Astrocyte of the spinal cord (primary cell): ENCODE measurements around the gene MSI2.

Experiments used
- DNase-seq: peaks from one replicate; pipeline ENCODE4 v3.0.0; 2011; ENCODE audit warnings: low read depth, low spot score
- H3K4me3 ChIP-seq: 2 replicates; pipeline ENCODE4 v1.5.1; 2011; ENCODE audit warnings: low read depth, mild to moderate bottlenecking, low read length, moderate library complexity
- CTCF ChIP-seq: IDR thresholded peaks from 2 replicates; pipeline ENCODE4 v1.5.1; 2012; ENCODE audit warnings: low read depth, mild to moderate bottlenecking, low read length, inconsistent platforms
- in situ Hi-C: cut with HindIII; loops from 2 replicates; pipeline ENCODE4 v1.10.0; 2017; ENCODE audit warnings: low sequenced_read_pairs

The MSI2 gene

GRCh38 chr17:57663326-57664070 is 407.2 kb downstream of the MSI2 start:
- in situ Hi-C loops: no loop called here
- TF ChIP-seq CTCF: no peak
- DNase-seq: peak; percentile 1
- no peak overlapping the region for H3K4me3 ChIP-seq

GRCh38 chr17:57665128-57665527 is 408.8 kb downstream of the MSI2 start:
- H3K4me3 ChIP-seq: no peak overlapping the region
- in situ Hi-C loops: no loop called here
- DNase-seq: no peak
- TF ChIP-seq CTCF: no peak

GRCh38 chr17:57665696-57666095 is 409.4 kb downstream of the MSI2 start:
- TF ChIP-seq CTCF: no peak
- in situ Hi-C loops: no loop called here
- no peak for DNase-seq
- no peak overlapping the region for H3K4me3 ChIP-seq

DNA sequence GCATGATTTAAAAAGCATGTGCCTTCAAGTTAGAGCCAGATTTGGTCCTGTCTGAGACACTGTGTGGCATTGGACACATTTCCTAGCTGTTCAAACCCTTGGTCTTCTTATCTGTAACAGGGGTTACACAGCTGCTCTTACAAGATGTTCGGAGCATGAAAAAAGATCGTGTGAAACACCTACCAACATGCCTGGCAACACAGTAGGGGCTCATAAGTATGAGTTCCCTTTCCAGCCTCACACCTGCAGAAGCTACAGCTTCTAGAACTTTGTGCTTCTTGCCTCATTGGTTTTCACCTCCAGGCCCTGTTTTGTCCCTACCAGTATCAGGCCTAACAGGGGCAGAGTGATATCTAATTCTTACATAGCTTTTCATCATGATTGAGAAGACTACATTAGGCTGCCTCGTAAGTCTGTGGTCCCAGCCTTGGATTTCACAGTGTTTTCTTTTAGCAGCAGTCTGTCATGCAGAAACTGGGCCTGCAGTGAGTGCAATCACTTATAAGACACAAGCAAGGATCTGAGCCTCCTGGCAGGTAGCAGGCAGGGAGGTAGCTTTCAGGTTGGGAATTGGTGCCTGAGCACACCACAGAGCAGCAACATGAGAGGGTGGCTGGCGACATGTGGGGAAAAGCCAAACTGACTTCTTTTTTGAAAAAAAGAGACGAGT is 410.0 kb downstream of the MSI2 start:
- no peak for DNase-seq
- no peak for TF ChIP-seq CTCF
- in situ Hi-C loops: no loop called here
- no peak overlapping the region for H3K4me3 ChIP-seq

GRCh38 chr17:57666946-57667345 is 410.6 kb downstream of the MSI2 start:
- TF ChIP-seq CTCF: no peak
- DNase-seq: no peak
- in situ Hi-C loops: no loop called here
- no peak overlapping the region for H3K4me3 ChIP-seq

DNA sequence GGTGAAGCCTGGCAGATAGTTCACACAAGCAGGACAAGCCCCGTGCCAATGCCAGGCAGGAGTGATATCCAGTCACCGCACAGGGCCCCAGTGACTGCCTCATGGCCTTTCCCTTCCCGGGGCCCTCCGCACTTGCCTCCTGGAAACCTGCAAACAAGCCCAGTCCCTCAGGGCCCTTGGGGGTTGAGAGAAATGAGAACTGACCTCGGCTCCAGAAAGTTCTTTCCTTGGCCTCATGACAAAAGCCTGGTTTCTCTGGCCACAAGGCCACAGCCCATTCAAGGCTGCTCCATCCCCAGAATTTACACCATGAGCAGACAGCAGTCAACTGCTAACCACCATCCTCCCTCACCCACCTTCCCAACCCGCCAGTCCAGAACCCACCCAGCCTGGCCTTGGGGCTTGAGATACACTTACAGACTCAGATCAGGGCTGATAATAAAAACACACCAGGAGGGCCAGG is 411.2 kb downstream of the MSI2 start:
- DNase-seq: no peak
- TF ChIP-seq CTCF: no peak
- H3K4me3 ChIP-seq: no peak overlapping the region
- in situ Hi-C loops: no loop called here
